HG03469 (cell line): ENCODE results near the gene ODAD3.
"Not testable (repeated sequence)": the region's sequence is repeated elsewhere in the genome, so short reads cannot be mapped to it uniquely, and the experiment has no call there.

Source experiments
- ATAC-seq: cut with Tn5 transposase; IDR thresholded peaks from one replicate; pipeline ENCODE4 v1.9.1; 2021; ENCODE audit warnings: mild to moderate bottlenecking, moderate library complexity, moderate number of reproducible peaks; ENCODE audit not compliant: unreplicated experiment

ODAD3 gene

DNA sequence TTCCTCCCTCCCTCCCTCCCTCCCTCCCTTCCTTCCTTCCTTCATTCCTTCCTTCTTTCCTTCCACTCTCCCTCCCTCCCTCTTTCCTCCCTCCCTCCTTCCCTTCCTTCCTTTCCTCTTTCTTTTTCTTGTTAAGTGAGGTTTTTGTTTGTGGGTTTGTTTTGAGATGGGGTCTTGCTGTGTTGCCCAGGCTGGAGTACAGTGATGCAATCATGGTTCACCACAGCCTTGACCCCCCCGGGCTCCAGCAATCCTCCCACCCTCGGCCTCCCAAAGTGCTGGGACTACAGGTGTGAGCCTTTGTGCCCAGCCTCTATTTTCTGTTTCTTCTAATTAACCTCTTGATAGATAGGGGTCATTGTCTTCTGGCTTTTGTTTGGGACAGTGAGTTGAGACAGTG, 26.5 kb upstream of the ODAD3 start:
- no peak for ATAC-seq

DNA sequence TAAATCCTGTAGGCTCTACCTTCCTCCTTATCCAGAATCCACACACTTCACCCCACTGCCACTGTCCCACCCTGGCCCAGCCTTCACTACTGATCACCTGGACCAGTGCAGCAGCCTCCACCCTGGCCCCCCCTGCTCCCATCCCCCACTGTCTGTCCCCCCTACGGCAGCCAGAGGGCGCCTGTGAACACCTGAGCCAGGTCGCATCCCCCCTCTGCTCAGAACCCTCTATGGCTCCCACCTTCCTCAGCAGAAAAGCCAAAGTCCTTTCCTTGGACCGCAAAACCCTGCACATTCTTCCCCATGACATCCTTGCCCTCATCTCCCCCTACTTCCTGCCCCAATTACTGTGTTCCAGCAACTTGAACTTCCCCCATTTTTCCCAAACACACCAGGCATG, 25.3 kb upstream of the ODAD3 start:
- no peak for ATAC-seq

DNA sequence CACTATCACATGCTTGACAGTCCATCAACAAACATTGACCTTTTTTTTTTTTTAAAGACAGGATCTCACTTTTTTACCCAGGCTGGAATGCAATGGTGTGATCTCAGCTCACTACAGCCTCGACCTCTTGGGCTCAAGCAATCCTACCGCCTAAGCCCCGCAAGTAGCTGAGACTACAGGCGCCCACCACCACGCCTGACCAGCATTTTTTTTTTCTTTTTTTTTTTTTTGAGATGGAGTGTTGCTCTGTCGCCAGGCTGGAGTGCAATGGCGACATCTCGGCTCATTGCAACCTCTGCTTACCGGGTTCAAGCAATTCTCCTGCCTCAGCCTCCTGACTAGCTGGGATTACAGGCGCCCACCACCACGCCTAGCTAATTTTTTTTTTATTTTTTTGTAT, 24.0 kb upstream of the ODAD3 start:
- ATAC-seq: not testable (repeated sequence)

DNA sequence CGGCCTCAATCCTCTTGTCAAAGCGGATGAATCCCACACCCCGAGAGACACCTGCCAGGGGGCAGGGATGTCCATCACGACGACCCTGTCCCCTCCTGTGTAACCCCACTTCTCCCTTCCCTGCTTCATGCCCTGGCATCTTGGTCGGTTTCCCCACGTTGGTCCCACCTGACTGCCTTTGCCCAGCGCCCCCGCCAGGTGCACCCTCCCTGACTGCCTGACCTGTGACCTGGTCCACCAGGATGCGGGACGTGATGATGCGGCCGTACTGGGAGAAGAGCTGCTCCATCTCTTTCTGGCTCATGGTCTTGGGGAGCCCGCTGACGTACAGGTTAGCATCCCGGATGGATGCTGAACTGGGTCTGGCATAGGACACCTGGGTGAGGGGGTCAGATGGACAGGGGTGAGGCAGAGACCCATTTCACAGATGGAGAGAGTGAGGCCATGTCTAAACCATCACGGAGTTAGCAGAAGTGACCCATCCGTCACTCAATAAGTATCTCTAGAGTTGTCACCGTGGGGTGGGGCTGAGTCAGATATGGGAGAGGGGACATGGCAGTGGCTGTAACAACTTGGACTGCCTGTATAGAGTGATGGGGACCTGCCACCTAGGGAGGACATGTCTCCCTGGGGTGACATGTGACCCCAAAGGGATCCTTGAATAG, 23.4 kb upstream of the ODAD3 start:
- ATAC-seq: no peak

DNA sequence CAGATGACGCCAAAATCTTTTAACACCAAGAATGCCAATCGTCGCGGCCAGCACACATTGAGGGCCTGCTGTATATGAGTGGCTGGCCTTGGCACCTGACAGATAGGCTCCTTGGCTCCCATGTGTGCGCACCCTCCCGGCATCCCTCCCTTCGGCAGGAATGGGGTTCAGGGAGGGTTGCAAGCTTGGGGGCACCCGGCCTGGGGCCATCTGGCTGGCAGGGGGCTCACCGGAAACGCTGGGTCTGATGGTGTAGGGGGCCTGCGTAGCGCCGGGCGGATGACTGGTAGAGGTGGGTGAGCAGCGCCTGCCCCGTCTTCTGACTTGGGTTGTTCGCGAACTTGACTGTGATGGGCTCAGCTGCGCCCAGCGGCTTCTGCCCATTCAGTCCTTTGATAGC, 22.9 kb upstream of the ODAD3 start:
- no peak for ATAC-seq

GRCh38 chr19:11457115-11457514, 22.2 kb upstream of the ODAD3 start:
- ATAC-seq: no peak

DNA sequence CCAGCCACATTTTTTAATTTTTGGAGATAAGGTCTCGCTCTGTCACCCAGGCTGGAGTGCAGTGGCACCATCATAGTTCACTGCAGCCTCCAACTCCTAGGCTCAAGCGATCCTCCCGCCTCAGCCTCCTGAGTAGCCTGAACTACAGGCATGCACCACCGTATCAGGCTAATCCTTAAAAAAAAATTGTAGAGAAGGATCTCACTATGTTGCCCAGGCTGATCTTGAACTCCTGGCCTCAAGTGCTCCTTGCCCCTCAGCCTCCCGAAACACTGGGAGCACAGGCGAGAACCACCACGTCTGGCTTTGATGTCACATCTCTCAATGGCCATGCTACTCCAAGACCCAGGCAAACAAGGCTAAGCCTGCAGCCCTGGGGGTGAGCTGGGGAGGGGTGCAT, 21.7 kb upstream of the ODAD3 start:
- ATAC-seq: no peak

GRCh38 chr19:11455233-11455554, 20.3 kb upstream of the ODAD3 start:
- ATAC-seq: not testable (repeated sequence)

- no peak for ATAC-seq
Observed at GRCh38 chr19:11453468-11454341, 18.8 kb upstream of the ODAD3 start.

DNA sequence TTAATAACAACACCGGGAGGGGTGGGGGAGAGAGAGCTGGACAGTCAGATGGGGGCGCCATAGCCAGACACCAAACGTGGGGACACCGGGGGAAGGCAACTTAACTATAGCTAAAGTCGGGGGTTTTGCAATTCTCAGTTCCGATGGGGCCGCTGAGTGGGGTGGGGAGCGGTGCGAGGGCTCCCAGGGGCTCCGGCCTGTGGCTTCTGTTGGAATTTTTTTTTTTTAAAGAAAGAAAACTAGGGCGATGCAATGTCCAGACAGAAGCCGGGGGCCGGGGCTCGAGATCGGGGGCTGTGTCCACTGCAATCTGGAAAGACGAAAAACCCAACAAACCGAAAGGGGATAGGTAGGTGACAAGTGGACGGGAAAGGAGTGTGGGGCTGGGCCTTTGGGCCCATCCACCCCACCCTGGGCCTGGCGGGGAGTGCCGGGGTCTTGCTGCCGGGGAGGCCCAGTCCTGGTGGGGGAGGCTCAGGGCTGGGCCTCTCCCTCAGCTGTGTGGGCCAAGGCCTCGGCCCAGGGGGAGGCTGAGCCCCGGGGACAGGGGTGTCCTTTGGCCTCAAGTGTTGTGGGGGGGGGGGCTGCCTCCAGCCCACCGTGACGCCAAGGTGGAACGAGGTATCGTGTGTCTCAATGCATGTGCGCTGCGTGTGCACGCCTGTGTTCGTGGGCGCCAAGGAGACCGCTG, 17.8 kb upstream of the ODAD3 start:
- no peak for ATAC-seq

- ATAC-seq: no peak
Observed at GRCh38 chr19:11451871-11452619, 17.1 kb upstream of the ODAD3 start.

GRCh38 chr19:11451327-11451870, 16.5 kb upstream of the ODAD3 start:
- ATAC-seq: no peak

DNA sequence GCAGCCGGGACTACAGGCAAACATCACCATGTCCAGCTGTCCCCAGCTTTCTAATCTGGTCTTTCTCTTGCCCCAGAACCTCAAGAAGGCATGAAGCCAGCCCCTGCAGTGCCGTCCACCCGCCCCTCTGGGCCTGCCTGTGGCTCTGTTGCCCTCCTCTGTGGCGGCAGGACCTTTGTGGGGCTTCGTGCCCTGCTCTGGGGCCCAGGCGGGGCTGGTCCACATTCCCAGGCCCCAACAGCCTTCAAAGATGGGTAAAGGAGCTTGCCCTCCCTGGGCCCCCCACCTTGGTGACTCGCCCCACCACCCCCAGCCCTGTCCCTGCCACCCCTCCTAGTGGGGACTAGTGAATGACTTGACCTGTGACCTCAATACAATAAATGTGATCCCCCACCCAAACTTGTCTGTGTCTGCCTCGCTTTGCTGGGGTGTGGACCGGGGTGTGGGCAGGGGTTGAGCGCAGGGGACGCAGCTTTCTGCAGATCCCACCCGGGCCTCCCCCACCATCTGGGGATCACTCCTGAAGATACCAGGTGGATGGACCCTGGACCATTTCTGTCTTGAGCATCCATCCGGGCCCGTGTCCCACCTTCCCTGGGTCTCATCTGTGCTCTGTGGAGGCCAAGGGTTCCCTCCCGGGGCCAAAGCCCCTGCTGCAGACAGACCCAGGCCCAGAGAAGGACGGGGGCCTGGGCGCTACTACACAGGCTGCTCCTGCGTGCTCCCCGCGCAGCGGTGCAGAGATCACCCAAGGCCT, 15.8 kb upstream of the ODAD3 start:
- ATAC-seq: no peak

DNA sequence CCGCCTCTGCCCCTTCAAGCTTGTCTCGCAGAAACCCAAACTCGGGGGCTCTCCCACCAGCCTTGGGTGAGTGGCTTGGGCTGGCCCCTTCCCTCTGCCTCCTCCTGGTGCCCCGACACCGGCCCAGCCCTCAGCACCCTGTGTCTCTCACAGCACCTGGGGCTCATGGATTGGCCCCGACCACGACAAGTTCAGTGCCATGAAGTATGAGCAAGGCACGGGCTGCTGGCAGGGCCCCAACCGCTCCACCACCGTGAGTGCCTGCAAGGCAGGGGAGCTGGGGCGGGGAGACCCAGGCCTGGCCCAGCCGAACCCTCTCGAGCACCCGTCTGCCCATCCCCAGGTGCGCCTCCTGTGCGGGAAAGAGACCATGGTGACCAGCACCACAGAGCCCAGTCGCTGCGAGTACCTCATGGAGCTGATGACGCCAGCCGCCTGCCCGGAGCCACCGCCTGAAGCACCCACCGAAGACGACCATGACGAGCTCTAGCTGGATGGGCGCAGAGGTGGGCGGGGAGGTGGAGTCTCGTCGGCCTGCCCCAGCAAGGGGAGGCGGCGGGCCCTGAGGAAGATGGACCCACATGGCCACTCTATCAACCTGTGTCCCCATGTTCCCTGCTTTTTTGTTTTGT, 14.1 kb upstream of the ODAD3 start:
- ATAC-seq: no peak

DNA sequence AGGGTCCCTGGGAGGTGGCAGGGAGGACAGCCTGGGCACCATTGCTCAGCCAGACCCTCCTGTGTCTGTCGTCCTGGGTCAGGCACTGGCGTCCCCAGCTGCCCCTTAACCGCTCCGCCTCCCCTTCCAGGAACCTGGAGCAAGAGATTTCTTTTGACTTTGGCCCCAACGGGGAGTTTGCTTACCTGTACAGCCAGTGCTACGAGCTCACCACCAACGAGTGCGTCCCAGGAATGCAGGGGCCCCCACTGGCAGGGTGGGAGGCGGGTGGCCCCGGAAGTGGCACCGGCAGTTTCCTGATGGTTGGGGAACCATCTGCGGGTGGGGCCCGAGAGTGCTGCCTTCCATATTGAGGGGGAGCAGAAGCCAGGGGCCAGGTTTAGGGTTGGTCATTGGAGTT, 13.5 kb upstream of the ODAD3 start:
- ATAC-seq: no peak

DNA sequence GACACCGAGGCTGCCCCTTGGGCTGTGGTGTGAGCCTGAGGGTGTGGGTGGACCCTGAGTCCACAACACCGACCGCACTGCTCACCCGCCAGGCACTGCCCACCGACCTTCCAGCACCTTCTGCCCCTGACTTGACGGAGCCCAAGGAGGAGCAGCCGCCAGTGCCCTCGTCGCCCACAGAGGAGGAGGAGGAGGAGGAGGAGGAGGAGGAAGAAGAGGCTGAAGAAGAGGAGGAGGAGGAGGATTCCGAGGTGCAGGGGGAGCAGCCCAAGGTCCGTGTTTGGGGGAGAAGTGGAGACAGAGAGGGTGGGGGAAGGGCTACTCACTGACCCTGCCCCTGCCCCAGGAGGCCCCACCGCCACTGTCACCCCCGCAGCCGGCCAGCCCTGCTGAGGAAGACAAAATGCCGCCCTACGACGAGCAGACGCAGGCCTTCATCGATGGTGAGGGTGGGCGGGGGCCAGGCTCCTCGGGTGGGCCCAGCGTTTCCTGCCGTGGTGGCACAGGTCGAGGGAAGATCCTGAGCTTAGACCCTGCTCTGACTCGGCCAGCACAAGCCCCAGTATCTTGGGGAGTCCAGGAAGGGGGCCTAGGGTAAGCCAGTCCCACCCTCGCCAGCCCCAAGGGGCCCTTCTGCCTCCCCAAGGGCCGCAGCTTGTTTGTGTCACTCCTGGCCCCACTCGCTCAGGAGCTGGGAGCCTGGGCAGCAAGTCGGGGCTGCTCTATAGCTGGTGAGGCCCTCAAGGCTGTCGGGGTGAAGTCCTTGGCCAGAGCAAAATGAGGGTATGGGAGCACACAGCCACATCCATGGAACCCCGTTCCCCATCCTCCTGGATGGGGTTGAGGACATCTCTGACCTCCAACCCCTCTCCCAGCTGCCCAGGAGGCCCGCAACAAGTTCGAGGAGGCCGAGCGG, 12.7 kb upstream of the ODAD3 start:
- no peak for ATAC-seq

GRCh38 chr19:11446652-11447301, 11.9 kb upstream of the ODAD3 start:
- ATAC-seq: no peak

- no peak for ATAC-seq
Observed at GRCh38 chr19:11446271-11446651, 11.3 kb upstream of the ODAD3 start.
